Spinal cord (tissue), 10 donors: ENCODE data around the gene UBE2L3. TPM values are rescaled to one million over a fixed set of nuclear protein-coding genes. Genes with fewer than 3 reads are reported as not detected.
"Not testable (repeated sequence)": the region's sequence is repeated elsewhere in the genome, so short reads cannot be mapped to it uniquely, and the experiment has no call there.

Experiments used
- DNase-seq, 6 donors: peaks; one replicate each; pipeline versions ENCODE4 v3.0.0 to v3.0.0-alpha.2; 2013 to 2015; ENCODE audit warnings: low spot score in 6 of 6, low read depth in 4 of 6
- H3K27ac ChIP-seq: one replicate; pipeline ENCODE4 v1.5.1; 2013; ENCODE audit warnings: low read depth, low read length, control low read depth
- H3K27me3 ChIP-seq: one replicate; pipeline ENCODE4 v1.6.1; 2013; ENCODE audit warnings: low read length; ENCODE audit not compliant: control insufficient read depth, insufficient read depth
- H3K36me3 ChIP-seq: one replicate; pipeline ENCODE4 v1.6.1; 2013; ENCODE audit warnings: low read length; ENCODE audit not compliant: control insufficient read depth, insufficient read depth
- H3K4me1 ChIP-seq: one replicate; pipeline ENCODE4 v1.6.1; 2013; ENCODE audit warnings: low read length; ENCODE audit not compliant: control insufficient read depth, insufficient read depth
- H3K4me3 ChIP-seq: one replicate; pipeline ENCODE4 v1.5.1; 2013; ENCODE audit warnings: low read depth, low read length, control low read depth
- H3K9me3 ChIP-seq: one replicate; pipeline ENCODE4 v1.6.1; 2013; ENCODE audit warnings: low read length; ENCODE audit not compliant: control insufficient read depth, insufficient read depth
- WGBS: methylation state at CpG from one replicate; pipeline ENCODE4 v1.1.5; 2013; ENCODE audit warnings: missing lambda C conversion rate; ENCODE audit not compliant: insufficient coverage; 5-methylcytosine and 5-hydroxymethylcytosine counted together
- polyA plus RNA-seq, 2 donors: library from polyadenylated mRNA; unstranded; fragments of 120-200 nt; gene quantifications; one replicate each; pipeline ENCODE4 v1.2.1, GENCODE V29; 2013; ENCODE audit not compliant: insufficient read length in 2 of 2
- total RNA-seq, 2 donors: library from RNA; depleted of rRNA in 1 of 2; stranded (reverse); fragments of 120-200 nt in 1 of 2; fragments of >200 nt in 1 of 2; gene quantifications; one replicate each; pipeline versions ENCODE4 v1.2.3 to v1.2.4, GENCODE V29; 2013 to 2014
- donor health status: healthy.

Gene UBE2L3
- total and polyA plus RNA-seq, 4 donors: 34.1 to 75.3 (median 57.2) TPM

DNA sequence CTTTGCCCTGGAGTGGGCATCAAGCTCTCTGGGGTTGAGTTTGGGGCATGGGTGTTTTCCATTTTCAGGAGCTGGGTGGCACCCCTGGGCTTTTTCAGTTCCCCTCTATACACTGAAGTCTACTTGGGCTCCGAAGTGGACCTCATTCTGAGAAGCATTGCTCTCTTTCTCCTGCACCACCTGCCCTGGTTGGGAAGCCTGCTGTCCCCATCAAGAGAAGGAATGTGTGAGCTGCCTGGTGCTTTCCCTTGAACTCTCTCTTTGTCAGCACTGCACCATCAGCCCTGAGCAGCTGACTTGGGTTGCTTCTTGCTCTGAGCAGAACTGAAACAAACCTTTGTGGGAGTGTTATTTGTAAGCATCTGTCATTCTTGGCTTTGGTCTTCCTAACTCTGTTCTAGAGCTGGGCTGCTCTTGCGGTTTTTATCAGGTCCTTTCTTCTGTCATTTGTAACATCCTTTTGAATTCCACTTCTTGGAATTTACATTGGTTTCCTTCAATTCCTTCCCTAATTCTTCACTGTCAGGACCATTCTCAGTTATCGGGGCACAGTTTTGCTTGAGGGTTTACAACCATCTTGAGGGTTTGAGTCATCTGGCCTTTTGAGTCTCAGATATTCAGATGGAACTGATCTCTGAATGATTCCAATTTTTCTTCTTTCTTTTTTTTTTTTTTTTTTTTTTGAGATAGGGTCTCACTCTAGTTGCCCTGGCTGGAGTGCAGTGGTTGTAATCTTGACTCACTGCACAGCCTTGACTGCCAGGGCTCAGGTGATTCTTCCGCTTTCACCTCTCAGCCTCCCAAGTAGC, 20.5 kb downstream of the UBE2L3 start:
- H3K9me3 ChIP-seq: no peaks in the 10 kb centered on the region
- DNase-seq: peak in 3 of 6 donors; percentile 4 to 56 (median 21)
- H3K27ac ChIP-seq: no peak overlapping the region
- H3K36me3 ChIP-seq: peaks cover 16% of the 10 kb centered on the region
- H3K4me3 ChIP-seq: no peak overlapping the region
- WGBS: 83% methylated on average over 3 of the region's 4 CpGs
- H3K4me1 ChIP-seq: peaks cover 20% of the 10 kb centered on the region
- H3K27me3 ChIP-seq: no peaks in the 10 kb centered on the region

- H3K27me3 ChIP-seq: no peaks in the 10 kb centered on the region
- 93% methylated on average over 8 of the region's 8 CpGs for WGBS
- no peak for DNase-seq
- H3K9me3 ChIP-seq: no peaks in the 10 kb centered on the region
- H3K36me3 ChIP-seq: peaks cover 27% of the 10 kb centered on the region
- H3K4me1 ChIP-seq: peaks cover 20% of the 10 kb centered on the region
- no peak overlapping the region for H3K27ac ChIP-seq
- no peak overlapping the region for H3K4me3 ChIP-seq
Measured at GRCh38 chr22:21589396-21589795, 21.9 kb downstream of the UBE2L3 start.

DNA sequence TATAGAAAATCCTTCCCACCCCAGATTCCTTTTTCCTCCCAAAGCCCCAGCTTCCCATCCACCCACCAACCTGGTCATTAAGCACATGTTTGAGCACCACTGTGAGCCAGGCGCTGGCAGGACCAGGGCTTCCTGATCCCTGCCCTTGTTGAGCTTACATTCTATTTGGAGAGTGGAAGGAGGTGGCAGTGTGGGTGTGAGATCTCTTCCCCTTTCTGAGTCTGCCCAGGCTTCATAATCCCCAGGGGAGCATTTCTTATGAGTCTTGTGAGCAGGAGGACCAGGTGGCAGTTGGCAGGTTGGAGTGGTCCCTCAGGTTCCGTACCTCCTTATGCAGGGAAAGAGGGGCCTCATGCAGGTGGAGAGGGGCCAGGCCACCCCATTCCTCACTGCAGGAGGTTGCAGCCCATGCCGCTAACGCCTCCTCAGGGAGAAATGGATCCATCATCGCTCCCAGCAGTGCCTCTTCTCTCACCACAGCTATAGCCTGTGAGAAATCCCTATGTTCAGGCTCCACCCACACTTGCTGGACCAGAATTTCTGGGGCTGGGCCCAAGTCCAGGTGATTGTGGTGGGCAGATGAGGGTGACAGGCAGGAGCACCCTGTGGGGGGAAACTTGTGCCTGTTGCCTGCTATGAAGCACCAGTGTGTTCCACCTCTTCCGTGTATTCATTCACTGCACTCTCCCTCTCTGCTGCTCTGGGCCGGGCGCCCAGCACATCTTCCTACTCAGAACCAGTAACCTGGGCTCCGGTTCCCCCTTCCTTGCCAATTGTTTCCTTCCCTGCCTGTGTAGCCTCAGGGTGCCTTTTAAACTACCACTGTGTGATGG, 23.5 kb downstream of the UBE2L3 start:
- peaks cover 26% of the 10 kb centered on the region for H3K4me1 ChIP-seq
- no peak overlapping the region for H3K4me3 ChIP-seq
- DNase-seq: no peak
- no peaks in the 10 kb centered on the region for H3K9me3 ChIP-seq
- H3K27me3 ChIP-seq: no peaks in the 10 kb centered on the region
- 78% methylated on average over 2 of the region's 9 CpGs for WGBS
- peaks cover 38% of the 10 kb centered on the region for H3K36me3 ChIP-seq
- H3K27ac ChIP-seq: no peak overlapping the region

- Histone ChIP-seq H3K4me1 (peaks cover 26% of the 10 kb centered on the region), H3K27me3 (no peaks in the 10 kb centered on the region), H3K27ac (no peak overlapping the region), H3K9me3 (no peaks in the 10 kb centered on the region), H3K36me3 (peaks cover 44% of the 10 kb centered on the region), H3K4me3 (no peak overlapping the region)
- WGBS: 77% methylated on average over 8 of the region's 9 CpGs
- DNase-seq: no peak
Measured at GRCh38 chr22:21591695-21592094, 24.2 kb downstream of the UBE2L3 start.

GRCh38 chr22:21592422-21592821, 24.9 kb downstream of the UBE2L3 start:
- no peak overlapping the region for H3K27ac ChIP-seq
- H3K36me3 ChIP-seq: peaks cover 50% of the 10 kb centered on the region
- peaks cover 23% of the 10 kb centered on the region for H3K4me1 ChIP-seq
- DNase-seq: no peak
- no peak overlapping the region for H3K4me3 ChIP-seq
- no peaks in the 10 kb centered on the region for H3K27me3 ChIP-seq
- no peaks in the 10 kb centered on the region for H3K9me3 ChIP-seq
- no CpG with 5 or more reads among the region's 3 CpGs for WGBS

GRCh38 chr22:21593406-21594232, 26.1 kb downstream of the UBE2L3 start:
- 85% methylated on average over 9 of the region's 11 CpGs for WGBS
- Histone ChIP-seq H3K36me3 (peaks cover 50% of the 10 kb centered on the region), H3K27ac (no peak overlapping the region), H3K9me3 (no peaks in the 10 kb centered on the region), H3K4me3 (no peak overlapping the region), H3K4me1 (peaks cover 17% of the 10 kb centered on the region), H3K27me3 (no peaks in the 10 kb centered on the region)
- DNase-seq: no peak

- peaks cover 17% of the 10 kb centered on the region for H3K4me1 ChIP-seq
- WGBS: 98% methylated on average over 4 of the region's 5 CpGs
- no peak for DNase-seq
Measured at GRCh38 chr22:21594865-21595452, 27.4 kb downstream of the UBE2L3 start.

GRCh38 chr22:21596356-21597135, 29.0 kb downstream of the UBE2L3 start:
- DNase-seq, H3K4me3 ChIP-seq, H3K4me1 ChIP-seq, H3K27me3 ChIP-seq, H3K9me3 ChIP-seq, H3K27ac ChIP-seq: not testable (repeated sequence)
- H3K36me3 ChIP-seq: peaks cover 48% of the 10 kb centered on the region
- WGBS: 100% methylated on average over 8 of the region's 13 CpGs

More at GRCh38 chr22:21594865-21595452, 27.4 kb downstream of the UBE2L3 start:
- Histone ChIP-seq H3K36me3 (peaks cover 54% of the 10 kb centered on the region), H3K27me3 (no peaks in the 10 kb centered on the region), H3K9me3 (no peaks in the 10 kb centered on the region), H3K27ac (no peak overlapping the region), H3K4me3 (no peak overlapping the region)
